NB4 (cell line): ENCODE results near the gene RUVBL2.

Experiments
- DNase-seq: peaks from one replicate; pipeline ENCODE4 v3.0.0; 2010; ENCODE audit warnings: low read depth
- H3K4me3 ChIP-seq: one replicate; pipeline ENCODE4 v1.5.1; 2011; ENCODE audit warnings: mild to moderate bottlenecking, low read depth, low read length, moderate library complexity
- CTCF ChIP-seq: IDR thresholded peaks from one replicate; pipeline ENCODE4 v1.5.1; 2012; ENCODE audit warnings: low read depth, low read length
- MAX ChIP-seq: IDR thresholded peaks from 2 replicates; pipeline ENCODE4 v1.6.1; 2011; ENCODE audit warnings: low read depth, low read length
- MYC ChIP-seq: IDR thresholded peaks from 2 replicates; pipeline ENCODE4 v1.6.1; 2011; ENCODE audit warnings: low read depth, low read length
- POLR2A ChIP-seq: IDR thresholded peaks from 2 replicates; pipeline ENCODE4 v1.6.1; 2011; ENCODE audit warnings: mild to moderate bottlenecking; ENCODE audit not compliant: insufficient read length; ENCODE audit errors: extremely low read depth

RUVBL2 gene

GRCh38 chr19:48970923-48971395 is 22.7 kb upstream of the RUVBL2 start:
- H3K4me3 ChIP-seq, result no peak overlapping the region
- TF ChIP-seq CTCF, result peak; percentile 86
- no peak for TF ChIP-seq POLR2A
- no peak for TF ChIP-seq MYC
- TF ChIP-seq MAX, result peak; percentile 44; the same call in 1 of the 2 replicates
- peak; percentile 86 for DNase-seq

GRCh38 chr19:48975947-48976847 is 17.5 kb upstream of the RUVBL2 start:
- peak; percentile 56 for DNase-seq
- no peak for TF ChIP-seq CTCF
- TF ChIP-seq MAX, result no peak
- TF ChIP-seq POLR2A, result no peak

GRCh38 chr19:48977061-48977460 is 16.6 kb upstream of the RUVBL2 start:
- no peak overlapping the region for H3K4me3 ChIP-seq
- DNase-seq, result no peak
- no peak for TF ChIP-seq POLR2A
- TF ChIP-seq MYC, result no peak
- no peak for TF ChIP-seq MAX
- no peak for TF ChIP-seq CTCF

More at GRCh38 chr19:48975947-48976847, 17.5 kb upstream of the RUVBL2 start:
- no peak overlapping the region for H3K4me3 ChIP-seq

- H3K4me3 ChIP-seq, result no peak overlapping the region
These were observed 11.4 kb upstream of the RUVBL2 start for GRCh38 chr19:48982280-48982679.

GRCh38 chr19:48985711-48986110 is 8.0 kb upstream of the RUVBL2 start:
- H3K4me3 ChIP-seq, result no peak overlapping the region
- no peak for DNase-seq
- TF ChIP-seq MAX (no peak), MYC (no peak), POLR2A (no peak), CTCF (no peak)

More at GRCh38 chr19:48982280-48982679, 11.4 kb upstream of the RUVBL2 start:
- TF ChIP-seq POLR2A (no peak), MAX (no peak), CTCF (no peak), MYC (no peak)
- DNase-seq, result no peak
